CD4-positive, alpha-beta T cell treated with Interleukin-4 for 4 hours (primary cell): Measurements from ENCODE around the gene RPP40.
"Not testable (repeated sequence)": the region's sequence is repeated elsewhere in the genome, so short reads cannot be mapped to it uniquely, and the experiment has no call there.

ENCODE experiments used
- DNase-seq: peaks from one replicate; pipeline ENCODE4 v3.0.0-alpha.2; 2020

Gene RPP40

DNA sequence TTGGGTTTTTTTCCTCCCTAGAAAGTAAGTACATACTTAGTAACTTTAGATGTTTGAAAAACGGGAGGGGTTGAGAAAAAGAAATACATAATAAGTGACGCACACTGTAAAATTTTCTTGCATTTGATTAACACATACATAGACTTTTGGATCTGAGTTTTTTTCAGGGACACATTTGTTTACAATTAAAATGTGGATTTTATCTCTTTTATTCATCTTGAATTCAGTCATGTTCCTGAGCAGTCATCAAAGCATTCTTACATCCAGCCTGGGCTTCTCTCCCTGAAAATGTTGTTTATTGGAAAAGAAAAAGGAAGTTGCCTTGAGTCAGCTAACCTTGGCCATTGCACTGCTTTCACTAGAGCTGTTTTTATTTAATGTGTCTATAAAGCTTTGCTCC is 8.7 kb upstream of the RPP40 start:
- DNase-seq: no peak

DNA sequence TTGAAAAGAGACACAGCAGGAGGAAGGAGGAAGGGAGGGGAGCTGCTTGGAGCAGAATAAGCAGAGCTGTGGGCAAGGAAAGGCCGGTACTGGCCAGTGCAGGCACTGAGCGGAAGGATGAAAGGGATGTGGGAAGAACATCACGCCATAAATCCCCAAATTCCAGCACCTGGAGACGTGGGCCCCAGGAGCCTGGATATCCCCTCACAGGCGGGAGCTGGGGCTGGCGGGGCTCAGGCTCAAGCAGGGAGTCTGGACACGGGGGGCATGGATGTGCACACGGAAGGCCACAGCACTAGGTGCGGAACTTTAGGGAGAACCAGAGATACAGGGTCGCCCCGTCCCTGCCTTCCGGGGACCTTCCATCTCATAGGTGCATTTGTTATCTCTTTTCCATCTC is 7.5 kb upstream of the RPP40 start:
- no peak for DNase-seq

DNA sequence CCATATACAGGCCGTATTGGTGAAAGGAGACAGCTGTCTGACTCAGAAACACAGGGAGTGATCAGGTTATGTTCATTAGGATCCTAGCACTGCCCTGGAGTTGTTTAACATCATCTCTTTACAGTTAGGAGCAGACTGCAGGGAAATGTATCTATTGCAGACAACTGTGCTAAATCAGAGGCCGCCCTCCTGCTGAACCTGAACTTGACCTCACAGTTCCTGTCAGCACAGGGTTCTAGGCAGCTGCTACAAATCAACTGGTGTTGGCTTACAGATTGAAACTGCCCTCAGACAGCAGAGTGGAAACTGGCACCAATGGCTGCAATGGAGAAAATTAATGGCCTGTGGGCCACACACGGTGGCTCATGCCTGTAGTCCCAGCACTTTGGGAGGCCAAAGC is 3.7 kb upstream of the RPP40 start:
- DNase-seq: no peak

DNA sequence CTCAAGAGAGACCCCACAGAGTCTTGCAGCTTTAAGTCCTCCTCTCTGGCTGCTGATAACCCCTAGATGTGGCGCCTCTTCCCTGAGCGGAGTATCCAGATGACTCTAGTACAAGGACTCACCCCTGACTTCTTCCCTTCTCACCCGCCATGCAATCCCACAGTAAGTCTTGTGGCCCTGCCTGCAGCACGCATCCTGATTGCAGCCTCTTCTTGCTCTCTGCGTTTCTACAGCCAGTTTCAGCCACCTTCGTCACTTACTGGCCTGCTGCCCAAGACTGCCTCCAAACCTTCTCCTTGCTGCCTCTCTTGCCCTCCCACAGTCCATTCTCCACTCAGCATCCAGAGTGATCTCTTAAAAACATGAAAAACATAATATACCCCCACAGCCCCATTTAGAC is 2.4 kb upstream of the RPP40 start:
- no peak for DNase-seq

DNA sequence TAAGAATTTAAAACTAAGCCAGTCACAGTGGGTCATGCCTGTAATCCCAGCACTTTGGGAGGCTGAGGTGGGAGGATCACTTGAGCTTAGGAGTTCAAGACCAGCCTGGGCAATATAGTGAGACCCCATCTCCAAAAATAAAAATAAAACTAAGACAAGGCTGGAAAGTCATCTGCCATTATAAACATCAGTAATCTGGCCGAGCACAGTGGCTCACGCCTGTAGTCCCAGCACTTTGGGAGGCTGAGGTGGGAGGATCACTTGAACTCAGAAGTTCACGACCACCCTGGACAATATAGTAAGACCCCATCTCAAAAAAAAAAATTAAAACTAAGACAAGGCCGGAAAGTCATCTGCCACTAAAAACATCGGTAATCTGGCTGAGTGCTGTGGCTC is 1.2 kb upstream of the RPP40 start:
- not testable (repeated sequence) for DNase-seq

DNA sequence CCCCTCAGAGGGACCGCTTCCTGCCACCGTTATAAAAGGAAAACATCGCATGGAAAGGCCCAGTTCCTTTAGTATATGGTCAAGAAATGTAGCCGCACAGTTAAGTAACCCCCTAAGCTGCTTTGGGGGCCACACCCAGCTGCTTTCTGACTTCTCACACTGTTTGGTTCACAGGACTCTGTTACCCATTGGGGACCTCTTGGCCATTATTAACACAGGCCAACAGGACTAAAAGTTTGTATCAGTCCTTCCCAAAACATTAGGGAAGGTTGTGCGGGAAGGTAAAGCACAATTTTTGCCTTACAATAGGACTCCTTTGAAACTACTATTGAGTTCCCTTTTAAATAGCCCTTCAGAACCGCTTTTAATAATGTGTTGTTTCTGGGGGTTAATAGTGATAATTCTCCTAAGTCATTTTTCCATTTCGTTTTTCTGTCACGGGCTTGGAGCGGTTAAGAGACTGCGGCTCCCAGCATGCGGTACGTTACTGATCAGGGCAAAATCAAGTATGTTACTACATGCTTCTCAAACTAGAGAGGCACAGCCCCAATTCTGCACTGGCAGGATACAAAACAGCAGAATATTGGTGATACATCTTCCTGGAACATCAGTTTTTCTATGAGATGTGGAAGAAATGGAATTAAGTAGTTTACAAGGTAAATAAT is 668 bp upstream of the RPP40 start:
- DNase-seq: no peak

GRCh38 chr6:4999586-4999985 is 4.3 kb downstream of the RPP40 start:
- no peak for DNase-seq

DNA sequence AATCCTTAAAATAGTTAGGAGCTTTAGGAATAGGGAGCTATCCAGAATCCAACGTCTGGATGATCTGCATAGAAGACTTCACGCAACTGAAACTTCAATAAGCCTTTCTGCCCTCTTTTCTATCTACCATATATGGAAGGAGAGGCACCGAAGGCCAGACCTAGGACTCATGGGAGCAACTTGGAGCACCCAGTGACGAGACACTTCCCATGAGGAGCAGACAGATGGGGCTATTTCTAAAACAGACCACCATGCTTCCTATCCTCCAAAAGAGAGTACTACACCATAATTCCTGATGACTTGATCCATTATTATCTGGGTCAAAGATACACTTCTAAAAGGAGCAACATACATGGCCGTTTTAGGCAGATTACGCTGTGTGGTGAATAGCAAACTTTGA is 6.0 kb downstream of the RPP40 start:
- no peak for DNase-seq

- DNase-seq: no peak
Observed at GRCh38 chr6:4994741-4995140, 9.1 kb downstream of the RPP40 start.

DNA sequence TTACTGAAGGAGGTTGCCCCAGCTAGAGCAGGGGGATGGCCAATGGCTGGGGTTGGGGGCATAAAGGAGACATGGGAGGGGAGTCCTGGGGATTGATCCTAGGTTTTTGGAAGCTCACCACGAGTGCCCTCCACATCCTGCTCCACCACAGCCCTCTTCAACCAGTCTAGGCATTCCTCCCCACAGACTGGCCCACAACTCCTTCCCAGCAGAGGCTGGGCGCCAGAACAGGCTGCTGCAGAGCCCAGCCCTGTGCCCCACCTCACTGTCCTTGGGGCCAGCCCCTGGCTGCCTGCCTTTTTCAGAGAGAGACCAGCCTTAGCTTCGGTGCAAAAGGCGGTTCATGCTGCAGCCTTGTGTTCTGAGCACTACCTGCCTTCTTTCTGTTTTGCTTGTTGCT is 16.4 kb downstream of the RPP40 start:
- no peak for DNase-seq

DNA sequence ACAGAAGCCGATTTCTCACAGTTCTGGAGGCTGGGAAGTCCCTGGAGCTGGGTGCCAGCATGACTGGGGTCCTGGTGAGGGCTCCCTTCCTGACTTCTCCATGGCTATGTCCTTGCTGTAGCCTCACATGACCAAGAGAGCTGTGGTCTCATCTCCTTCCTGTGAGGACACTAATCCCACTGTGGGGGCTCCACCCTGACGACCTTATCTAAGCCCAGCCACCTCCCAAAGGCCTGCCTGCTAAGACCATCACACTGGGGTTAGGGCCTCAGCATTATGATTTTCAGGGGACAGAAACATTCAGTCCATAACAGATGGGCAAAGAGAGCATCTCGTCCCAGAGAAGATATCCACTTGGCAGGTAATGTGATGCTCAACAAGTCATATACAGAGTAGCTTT is 16.8 kb downstream of the RPP40 start:
- DNase-seq: no peak

- no peak for DNase-seq
Observed at GRCh38 chr6:4983322-4983721, 20.5 kb downstream of the RPP40 start.

- no peak for DNase-seq
Observed at GRCh38 chr6:4981761-4982160, 22.1 kb downstream of the RPP40 start.

DNA sequence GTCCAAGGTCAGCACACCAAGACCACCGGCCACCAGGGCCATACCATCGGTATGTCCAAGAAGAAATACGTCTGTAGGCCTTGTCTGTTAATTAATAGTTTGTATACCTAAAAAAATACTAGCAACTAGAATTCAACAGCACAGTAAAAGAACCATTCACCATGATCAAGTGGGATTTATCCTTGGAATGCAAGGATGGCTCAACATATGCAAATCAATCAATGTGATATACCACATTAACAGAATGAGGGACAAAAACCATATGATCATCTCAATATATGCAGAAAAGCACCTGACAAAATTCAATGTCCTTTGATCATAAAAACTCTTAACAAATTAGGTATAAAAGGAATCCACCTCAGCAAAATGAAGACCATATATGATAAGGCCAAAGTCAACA is 24.4 kb downstream of the RPP40 start:
- DNase-seq: no peak

DNA sequence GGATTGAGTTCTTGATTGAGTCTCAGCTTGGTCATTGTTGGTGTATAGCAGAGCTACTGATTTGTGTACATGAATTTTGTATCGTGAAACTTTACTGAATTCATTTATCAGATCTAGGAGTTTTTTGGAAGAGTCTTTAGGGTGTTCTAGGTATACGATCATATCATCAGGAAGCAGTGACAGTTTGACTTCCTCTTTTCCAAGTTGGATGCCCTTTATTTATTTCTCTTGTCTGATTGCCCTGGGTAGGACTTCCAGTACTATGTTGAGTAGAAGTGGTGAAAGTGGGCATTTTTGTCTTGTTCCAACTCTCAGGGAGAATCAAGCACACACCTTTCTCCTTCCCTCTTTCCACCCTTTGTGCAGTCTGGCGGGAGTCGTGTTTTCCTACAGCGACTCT is 26.4 kb downstream of the RPP40 start:
- DNase-seq: no peak

- no peak for DNase-seq
Observed at GRCh38 chr6:4975506-4975905, 28.3 kb downstream of the RPP40 start.

- DNase-seq: no peak
Observed at GRCh38 chr6:4974962-4975361, 28.9 kb downstream of the RPP40 start.

- no peak for DNase-seq
Observed at GRCh38 chr6:4973982-4974745, 29.7 kb downstream of the RPP40 start.

GRCh38 chr6:4973415-4973814 is 30.4 kb downstream of the RPP40 start:
- no peak for DNase-seq

- DNase-seq: no peak
Observed at GRCh38 chr6:4972438-4972837, 31.4 kb downstream of the RPP40 start.

DNA sequence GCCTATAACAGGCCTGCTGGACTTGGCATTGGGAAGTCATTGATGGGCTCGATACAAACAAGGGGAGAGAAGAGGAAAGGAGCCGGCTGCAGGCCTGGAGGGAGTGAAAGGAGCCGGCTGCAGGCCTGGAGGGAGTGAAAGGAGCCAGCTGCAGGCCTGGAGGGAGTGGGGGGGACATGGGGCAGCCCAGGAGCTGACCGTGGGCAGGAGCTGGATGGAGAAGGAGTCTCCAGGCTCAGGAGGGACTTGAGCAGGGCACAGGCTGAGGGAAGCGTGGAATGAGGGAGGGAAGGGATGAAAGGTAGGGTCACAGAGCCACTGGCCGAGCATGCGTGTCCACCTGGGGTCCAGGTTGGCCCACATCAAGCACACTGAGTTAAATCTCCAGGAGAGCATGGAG is 32.0 kb downstream of the RPP40 start:
- no peak for DNase-seq

DNA sequence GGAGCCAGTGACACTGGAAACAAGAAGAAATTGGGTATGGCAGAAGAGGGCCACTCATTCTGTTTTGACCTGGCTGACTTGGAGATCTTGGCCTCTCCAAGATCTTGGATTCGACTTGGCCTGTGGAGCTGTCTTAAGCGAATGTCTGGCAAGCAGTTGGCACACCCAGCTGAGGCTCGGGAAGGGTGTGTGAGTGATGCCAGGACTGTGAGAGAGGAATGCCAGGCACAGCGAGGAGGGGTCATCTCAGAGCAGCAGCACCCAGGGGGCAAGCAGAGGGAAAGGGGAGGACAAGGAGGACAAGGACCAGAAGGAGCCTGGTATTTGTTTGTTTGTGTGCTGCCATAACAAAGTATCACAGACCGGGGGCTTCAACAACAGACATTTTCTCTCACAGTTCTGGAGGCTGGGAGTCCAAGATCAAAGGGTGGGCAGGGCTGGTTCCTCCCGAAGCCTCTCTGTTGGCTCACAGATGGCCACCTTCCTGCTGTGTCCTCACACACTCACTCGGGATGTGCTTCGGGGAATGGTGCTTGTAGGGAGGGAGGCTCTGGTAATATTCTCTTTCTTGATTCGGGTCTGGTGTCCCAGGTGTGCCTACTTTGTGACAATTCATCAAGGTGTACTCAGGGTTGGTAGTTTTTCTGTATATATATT is 33.0 kb downstream of the RPP40 start:
- DNase-seq: no peak

DNA sequence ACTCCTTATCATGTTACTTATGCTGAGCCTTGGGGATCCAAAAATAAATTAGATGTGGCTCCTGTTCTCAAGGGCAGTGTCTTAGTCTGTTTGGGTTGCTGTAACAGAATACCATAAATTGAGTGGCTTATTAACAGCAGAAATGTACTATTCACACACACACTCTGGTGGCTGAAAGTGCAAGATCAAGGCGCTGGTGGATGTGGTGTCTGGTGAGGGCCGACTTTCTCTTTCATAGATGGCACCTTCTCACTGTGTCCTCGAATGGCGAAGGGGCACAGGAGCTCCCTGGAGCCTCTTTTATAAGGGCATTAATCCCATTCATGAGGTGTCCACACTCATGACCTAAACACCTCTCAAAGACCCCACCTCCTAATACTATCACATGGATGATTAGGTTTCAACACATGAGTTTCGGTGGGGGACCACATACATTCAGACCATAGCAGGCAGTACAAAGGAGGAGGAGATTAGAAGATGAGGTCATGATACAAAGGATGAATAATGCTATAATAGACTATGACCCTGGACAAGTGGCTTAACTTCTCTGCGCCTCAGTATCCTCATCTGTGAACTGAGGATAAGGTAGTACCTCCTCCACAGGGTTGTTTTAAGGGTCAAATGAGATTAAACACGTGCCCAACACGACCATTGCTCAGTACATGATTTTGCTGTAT is 34.1 kb downstream of the RPP40 start:
- DNase-seq: no peak
